ENCODE results near the gene FSHR.

Gene FSHR

GRCh38 chr2:49110571-49110970 is 43.7 kb downstream of the FSHR start:
- DNase-seq = no peak

- DNase-seq = no peak
Observed at GRCh38 chr2:49108851-49109250, 45.5 kb downstream of the FSHR start.

GRCh38 chr2:49108436-49108835 is 45.9 kb downstream of the FSHR start:
- no peak for DNase-seq

- no peak for DNase-seq
Observed at GRCh38 chr2:49105506-49105905, 48.8 kb downstream of the FSHR start.

- DNase-seq = no peak
Observed at GRCh38 chr2:49102146-49102545, 52.2 kb downstream of the FSHR start.

- no peak for DNase-seq
Observed at GRCh38 chr2:49080681-49081080, 73.6 kb downstream of the FSHR start.

- DNase-seq = no peak
Observed at GRCh38 chr2:49070716-49071115, 83.6 kb downstream of the FSHR start.

GRCh38 chr2:49069829-49070228 is 84.5 kb downstream of the FSHR start:
- DNase-seq = no peak

- DNase-seq = no peak
Observed at GRCh38 chr2:49068613-49069012, 85.7 kb downstream of the FSHR start.

- no peak for DNase-seq
Observed at GRCh38 chr2:49067971-49068370, 86.3 kb downstream of the FSHR start.

GRCh38 chr2:49053156-49053555 is 101.2 kb downstream of the FSHR start:
- no peak for DNase-seq

- no peak for DNase-seq
Observed at GRCh38 chr2:49050265-49050664, 104.0 kb downstream of the FSHR start.

GRCh38 chr2:49049161-49049560 is 105.2 kb downstream of the FSHR start:
- no peak for DNase-seq

- DNase-seq = no peak
Observed at GRCh38 chr2:49045083-49045482, 109.2 kb downstream of the FSHR start.

GRCh38 chr2:49044350-49045079 is 109.8 kb downstream of the FSHR start:
- DNase-seq = no peak

- no peak for DNase-seq
Observed at GRCh38 chr2:49043405-49043982, 110.8 kb downstream of the FSHR start.

- DNase-seq = no peak
Observed at GRCh38 chr2:49042488-49042887, 111.8 kb downstream of the FSHR start.

GRCh38 chr2:49041061-49041460 is 113.3 kb downstream of the FSHR start:
- no peak for DNase-seq

GRCh38 chr2:49037197-49037596 is 117.1 kb downstream of the FSHR start:
- DNase-seq = no peak

- no peak for DNase-seq
Observed at GRCh38 chr2:49035481-49035880, 118.8 kb downstream of the FSHR start.

- DNase-seq = no peak
Observed at GRCh38 chr2:49033394-49034185, 120.7 kb downstream of the FSHR start.

GRCh38 chr2:49032936-49033335 is 121.4 kb downstream of the FSHR start:
- DNase-seq = no peak

- no peak for DNase-seq
Observed at GRCh38 chr2:49032126-49032525, 122.2 kb downstream of the FSHR start.

- DNase-seq = no peak
Observed at GRCh38 chr2:49029406-49029805, 124.9 kb downstream of the FSHR start.
